ENCODE results near the gene ATXN2. TPM values are rescaled to one million over a fixed set of nuclear protein-coding genes. Genes with fewer than 3 reads are reported as not detected.

ATXN2 gene
- total and polyA plus RNA-seq, 9 of the 15 experiments (the other 6 are each of a cell fraction or from before 2014, with no cell fraction given): 16.8 to 67.8 (median 29.3) TPM

GRCh38 chr12:111409780-111410430 lies 189.2 kb downstream of the ATXN2 start (continued):
- TF ChIP-seq ZBTB5 (IDR thresholded peaks at IDR 0.05): no peak
- peak; percentile 54 for TF ChIP-seq GATAD2B (IDR thresholded peaks at IDR 0.05; ENCODE audit: borderline replicate concordance)
- TF ChIP-seq ZNF140 (CRISPR knock-in tag; IDR thresholded peaks at IDR 0.05): no peak
- peak; percentile 81 for TF ChIP-seq ARID1B (IDR thresholded peaks at IDR 0.05)
- TF ChIP-seq ZC3H11A (IDR thresholded peaks at IDR 0.05; ENCODE audit: low read depth, low read length): no peak
- TF ChIP-seq SMARCB1 (IDR thresholded peaks at IDR 0.05; ENCODE audit: insufficient read length, low read depth): no peak
- no peak for TF ChIP-seq TSC22D4 (tag; IDR thresholded peaks at IDR 0.05)
- TF ChIP-seq ZBTB43 (CRISPR knock-in tag; IDR thresholded peaks at IDR 0.05): no peak
- TF ChIP-seq HNRNPLL (IDR thresholded peaks at IDR 0.05; ENCODE audit: low read depth, low read length, poor library complexity, severe bottlenecking): no peak
- TF ChIP-seq PHF8 (IDR thresholded peaks at IDR 0.05; ENCODE audit: borderline replicate concordance, low read length): no peak; the same call in 1 of the 2 replicates
- TF ChIP-seq POLR2G (IDR thresholded peaks at IDR 0.05; ENCODE audit: low read depth, low read length): peak; percentile 64; the same call in 1 of the 2 replicates
- peak; percentile 59 for TF ChIP-seq RBBP5 (IDR thresholded peaks at IDR 0.05; ENCODE audit: borderline replicate concordance, insufficient read depth, low read length, poor library complexity, severe bottlenecking)
- TF ChIP-seq CBX2 (IDR thresholded peaks at IDR 0.05; ENCODE audit: insufficient read depth, low read length, poor library complexity, severe bottlenecking): no peak
- no peak for TF ChIP-seq COPS2 (conservative IDR thresholded peaks at IDR 0.05)
- no peak for TF ChIP-seq FOXO4 (CRISPR knock-in tag; IDR thresholded peaks at IDR 0.05)
- TF ChIP-seq VEZF1 (CRISPR knock-in tag; IDR thresholded peaks at IDR 0.05): peak; percentile 90
- no peak for TF ChIP-seq HOXB6 (CRISPR knock-in tag; IDR thresholded peaks at IDR 0.05; ENCODE audit: borderline replicate concordance)
- TF ChIP-seq DEAF1 (CRISPR knock-in tag; IDR thresholded peaks at IDR 0.05): no peak

All from K562 (cell line).